ENCODE results near the gene GSS. TPM values are rescaled to one million over a fixed set of nuclear protein-coding genes. Genes with fewer than 3 reads are reported as not detected.

The GSS gene
- total and polyA plus RNA-seq, 2 donors (not counting 1 experiment from before 2014, with no cell fraction given): 55.3 to 71.3 TPM

DNA sequence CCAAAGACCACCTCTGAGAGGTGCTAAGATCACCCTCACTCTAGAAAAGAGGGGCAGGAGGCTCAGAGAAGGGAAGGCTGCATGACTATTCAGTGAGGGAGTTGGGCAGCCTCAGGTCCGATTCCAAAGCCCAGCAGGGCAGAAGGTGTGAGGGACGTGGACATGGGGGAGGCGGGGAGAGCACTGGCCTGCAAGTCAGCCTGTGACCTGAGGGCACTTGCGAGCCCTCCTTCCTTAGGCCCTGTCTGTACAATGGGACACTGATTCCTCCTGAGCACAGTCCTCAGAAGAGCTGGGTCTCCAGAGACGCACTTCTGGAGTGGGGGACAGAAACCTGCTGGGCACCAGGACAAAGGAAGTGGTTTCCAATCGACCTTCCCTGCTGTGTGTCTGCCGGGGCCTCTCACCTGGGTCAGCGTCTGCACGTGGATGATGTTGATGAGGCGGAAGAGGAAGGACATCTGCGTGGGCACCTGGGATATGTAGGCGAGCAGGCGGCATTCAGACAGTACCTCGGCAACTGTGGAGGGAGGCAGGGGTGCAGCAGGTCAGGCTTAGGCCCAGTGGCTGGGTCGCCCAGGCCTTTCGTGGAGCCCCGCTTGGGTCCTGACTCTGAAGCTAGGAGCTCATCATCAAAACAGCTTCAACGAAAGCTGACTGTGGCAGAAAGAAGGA is 48.6 kb upstream of the GSS start:
- Histone ChIP-seq H3K9ac (ENCODE audit: insufficient read depth, low read length) (no peak overlapping the region), H3K79me2 (ENCODE audit: control insufficient read depth, insufficient read depth, low read length) (no peaks in the 10 kb centered on the region), H3K27me3 (ENCODE audit: control insufficient read depth, insufficient read depth, low read length) (no peaks in the 10 kb centered on the region), H3K9me3 (ENCODE audit: control insufficient read depth, insufficient read depth, low read depth, low read length) (no peaks in the 10 kb centered on the region), H3K4me1 (ENCODE audit: control insufficient read depth, extremely low read depth, insufficient read depth, low read length) (no peaks in the 10 kb centered on the region), H3K36me3 (ENCODE audit: control insufficient read depth, insufficient read depth, low read length) (peaks cover 55% of the 10 kb centered on the region), H3K4me3 (replicated peaks in 1 of 4; ENCODE audit: control extremely low read depth in 1 of 4, insufficient read depth in 1 of 4, low read depth in 3 of 4, low read length in 4 of 4) (no peak overlapping the region), H4K20me1 (ENCODE audit: control insufficient read depth, extremely low read depth, insufficient read depth, low read length) (no peaks in the 10 kb centered on the region), H3K27ac (ENCODE audit: insufficient read depth, low read length) (no peak overlapping the region), H2AFZ (ENCODE audit: low read length) (no peak overlapping the region), H3K4me2 (ENCODE audit: extremely low read depth, insufficient read depth, low read length) (no peak overlapping the region)
- TF ChIP-seq, protein P1, sequence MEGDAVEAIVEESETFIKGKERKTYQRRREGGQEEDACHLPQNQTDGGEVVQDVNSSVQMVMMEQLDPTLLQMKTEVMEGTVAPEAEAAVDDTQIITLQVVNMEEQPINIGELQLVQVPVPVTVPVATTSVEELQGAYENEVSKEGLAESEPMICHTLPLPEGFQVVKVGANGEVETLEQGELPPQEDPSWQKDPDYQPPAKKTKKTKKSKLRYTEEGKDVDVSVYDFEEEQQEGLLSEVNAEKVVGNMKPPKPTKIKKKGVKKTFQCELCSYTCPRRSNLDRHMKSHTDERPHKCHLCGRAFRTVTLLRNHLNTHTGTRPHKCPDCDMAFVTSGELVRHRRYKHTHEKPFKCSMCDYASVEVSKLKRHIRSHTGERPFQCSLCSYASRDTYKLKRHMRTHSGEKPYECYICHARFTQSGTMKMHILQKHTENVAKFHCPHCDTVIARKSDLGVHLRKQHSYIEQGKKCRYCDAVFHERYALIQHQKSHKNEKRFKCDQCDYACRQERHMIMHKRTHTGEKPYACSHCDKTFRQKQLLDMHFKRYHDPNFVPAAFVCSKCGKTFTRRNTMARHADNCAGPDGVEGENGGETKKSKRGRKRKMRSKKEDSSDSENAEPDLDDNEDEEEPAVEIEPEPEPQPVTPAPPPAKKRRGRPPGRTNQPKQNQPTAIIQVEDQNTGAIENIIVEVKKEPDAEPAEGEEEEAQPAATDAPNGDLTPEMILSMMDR (conservative IDR thresholded peaks at IDR 0.05 in 1 of 2, IDR thresholded peaks at IDR 0.05 in 1 of 2; ENCODE audit: low read depth in 1 of 2, low read length in 2 of 2): no peak
- TF ChIP-seq EZH2 (IDR thresholded peaks at IDR 0.05; ENCODE audit: low read length, missing control alignments): no peak
- no peak for DNase-seq (ENCODE audit: low read depth in 2 of 2)

DNA sequence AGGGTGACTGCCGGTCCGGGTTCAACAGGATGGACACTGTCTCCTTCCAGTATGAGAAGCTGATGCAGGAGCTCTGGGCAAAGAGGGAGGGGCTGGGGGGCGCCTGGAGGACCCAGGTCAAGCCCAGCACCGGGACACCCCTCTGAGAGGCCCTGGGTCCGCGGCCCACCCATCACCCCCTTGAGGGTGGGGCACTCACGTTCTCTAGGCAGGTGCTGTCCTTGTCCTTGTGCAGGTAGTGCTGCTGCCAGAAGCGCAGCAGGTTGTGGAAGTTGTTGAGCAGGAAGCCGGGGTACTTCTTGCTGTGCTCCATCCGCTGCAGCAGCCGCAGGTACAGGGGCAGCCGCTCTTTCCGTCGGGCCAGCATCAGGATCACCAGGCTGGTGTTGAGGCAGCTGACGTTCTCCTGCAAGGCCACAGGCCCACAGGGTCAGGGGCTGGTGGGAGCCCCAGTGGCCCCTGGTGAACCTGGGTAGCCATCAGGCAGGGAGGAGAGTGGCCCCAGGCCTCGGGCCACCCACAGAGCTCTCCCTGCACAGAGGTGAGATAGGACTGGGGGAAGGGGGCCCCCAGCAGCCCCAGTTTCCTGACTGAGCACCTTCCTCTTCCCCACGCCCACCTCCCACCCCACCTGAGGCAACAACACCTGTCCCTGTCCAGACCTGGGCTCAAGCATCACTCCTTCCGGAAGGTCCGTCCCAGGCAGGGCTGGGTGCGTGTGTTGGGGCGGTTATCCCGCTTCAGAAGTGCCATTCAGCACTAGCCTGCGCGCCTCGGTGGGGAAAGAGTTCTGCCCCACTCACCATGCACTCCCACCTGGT is 47.8 kb upstream of the GSS start:
- Histone ChIP-seq H3K27me3 (ENCODE audit: control insufficient read depth, insufficient read depth, low read length) (no peaks in the 10 kb centered on the region), H3K27ac (ENCODE audit: insufficient read depth, low read length) (no peak overlapping the region), H3K4me3 (replicated peaks in 1 of 4; ENCODE audit: control extremely low read depth in 1 of 4, insufficient read depth in 1 of 4, low read depth in 3 of 4, low read length in 4 of 4) (no peak overlapping the region), H3K4me1 (ENCODE audit: control insufficient read depth, extremely low read depth, insufficient read depth, low read length) (no peaks in the 10 kb centered on the region), H3K36me3 (ENCODE audit: control insufficient read depth, insufficient read depth, low read length) (peaks cover 53% of the 10 kb centered on the region), H2AFZ (ENCODE audit: low read length) (no peak overlapping the region), H3K79me2 (ENCODE audit: control insufficient read depth, insufficient read depth, low read length) (no peaks in the 10 kb centered on the region), H3K4me2 (ENCODE audit: extremely low read depth, insufficient read depth, low read length) (no peak overlapping the region), H3K9ac (ENCODE audit: insufficient read depth, low read length) (no peak overlapping the region), H3K9me3 (ENCODE audit: control insufficient read depth, insufficient read depth, low read depth, low read length) (no peaks in the 10 kb centered on the region), H4K20me1 (ENCODE audit: control insufficient read depth, extremely low read depth, insufficient read depth, low read length) (no peaks in the 10 kb centered on the region)
- TF ChIP-seq, protein P1 (conservative IDR thresholded peaks at IDR 0.05 in 1 of 2, IDR thresholded peaks at IDR 0.05 in 1 of 2; ENCODE audit: low read depth in 1 of 2, low read length in 2 of 2): no peak
- no peak for TF ChIP-seq EZH2 (IDR thresholded peaks at IDR 0.05; ENCODE audit: low read length, missing control alignments)
- no peak for DNase-seq (ENCODE audit: low read depth in 2 of 2)

DNA sequence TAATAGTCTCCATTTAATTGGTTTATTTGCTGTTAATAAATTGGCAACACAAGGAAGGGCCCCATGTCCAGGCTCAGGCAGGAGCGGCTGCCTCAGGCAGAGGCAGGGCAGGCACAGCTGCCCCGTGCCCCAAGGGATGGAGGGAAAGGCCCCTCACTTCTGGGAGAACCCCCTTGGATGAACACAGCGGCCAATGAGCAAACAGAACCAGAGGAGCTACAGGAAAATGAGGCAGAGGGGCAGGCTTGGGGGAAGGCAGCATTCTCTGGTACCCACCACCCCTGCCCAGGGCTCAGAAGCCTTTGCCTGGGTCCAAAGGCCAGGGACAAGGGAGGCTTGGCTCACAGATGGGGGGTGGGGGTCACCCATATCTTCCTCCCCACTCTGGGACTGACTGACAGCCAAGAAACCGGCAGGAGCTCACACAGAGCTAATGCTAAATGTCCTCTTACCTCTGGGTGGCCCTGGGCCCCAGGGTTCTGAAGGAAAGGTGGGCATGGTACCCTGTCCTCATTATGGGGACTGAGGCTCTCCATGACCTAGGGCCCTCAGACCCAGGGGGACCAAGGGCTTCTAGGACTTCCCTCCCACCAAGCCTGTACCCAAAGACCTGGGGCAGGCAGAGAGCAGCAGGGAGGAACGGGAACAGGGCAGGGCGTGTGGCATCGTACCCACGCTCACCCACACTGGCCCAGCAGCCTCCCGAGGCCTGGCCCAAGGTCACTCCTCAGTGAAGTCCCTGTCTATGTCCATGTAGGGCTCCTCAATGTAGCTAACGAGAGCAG is 47.0 kb upstream of the GSS start:
- H3K4me1 ChIP-seq (ENCODE audit: control insufficient read depth, extremely low read depth, insufficient read depth, low read length): no peaks in the 10 kb centered on the region
- H3K27ac ChIP-seq (ENCODE audit: insufficient read depth, low read length): no peak overlapping the region
- peaks cover 49% of the 10 kb centered on the region for H3K36me3 ChIP-seq (ENCODE audit: control insufficient read depth, insufficient read depth, low read length)
- no peak for DNase-seq (ENCODE audit: low read depth in 2 of 2)
- no peak overlapping the region for H3K4me3 ChIP-seq (replicated peaks in 1 of 4; ENCODE audit: control extremely low read depth in 1 of 4, insufficient read depth in 1 of 4, low read depth in 3 of 4, low read length in 4 of 4)
- no peak overlapping the region for H3K9ac ChIP-seq (ENCODE audit: insufficient read depth, low read length)
- H3K4me2 ChIP-seq (ENCODE audit: extremely low read depth, insufficient read depth, low read length): no peak overlapping the region
- H3K27me3 ChIP-seq (ENCODE audit: control insufficient read depth, insufficient read depth, low read length): no peaks in the 10 kb centered on the region
- H4K20me1 ChIP-seq (ENCODE audit: control insufficient read depth, extremely low read depth, insufficient read depth, low read length): no peaks in the 10 kb centered on the region
- H2AFZ ChIP-seq (ENCODE audit: low read length): no peak overlapping the region
- no peaks in the 10 kb centered on the region for H3K9me3 ChIP-seq (ENCODE audit: control insufficient read depth, insufficient read depth, low read depth, low read length)
- TF ChIP-seq, protein P1 (conservative IDR thresholded peaks at IDR 0.05 in 1 of 2, IDR thresholded peaks at IDR 0.05 in 1 of 2; ENCODE audit: low read depth in 1 of 2, low read length in 2 of 2): no peak
- TF ChIP-seq EZH2 (IDR thresholded peaks at IDR 0.05; ENCODE audit: low read length, missing control alignments): no peak
- H3K79me2 ChIP-seq (ENCODE audit: control insufficient read depth, insufficient read depth, low read length): no peaks in the 10 kb centered on the region
